Keratinocyte (primary cell): ENCODE measurements around the gene CFAP68. TPM values are rescaled to one million over a fixed set of nuclear protein-coding genes. Genes with fewer than 3 reads are reported as not detected.

Source experiments
- DNase-seq: peaks from one replicate; pipeline ENCODE4 v3.0.0-alpha.2; 2011; ENCODE audit warnings: low read depth, missing footprints, low spot score
- FAIRE-seq: peaks from 2 replicates; lab custom pipeline; 2011; peaks lifted over from hg19 to GRCh38; lab: Jason Lieb, UNC
- H2AFZ ChIP-seq: 2 replicates; pipeline ENCODE4 v1.6.0; 2012; ENCODE audit warnings: low read length, control low read depth, inconsistent platforms; ENCODE audit not compliant: control insufficient read depth
- H3K27ac ChIP-seq: 2 replicates; pipeline ENCODE4 v1.5.1; 2011; ENCODE audit warnings: low read length; ENCODE audit not compliant: control insufficient read depth, insufficient read depth
- H3K27me3 ChIP-seq: 3 replicates; pipeline ENCODE4 v1.6.0; 2011; ENCODE audit warnings: low read length; ENCODE audit not compliant: control insufficient read depth, insufficient read depth; ENCODE audit errors: extremely low read depth
- H3K36me3 ChIP-seq, 2 experiments: 2 replicates in 1 of 2; 3 replicates in 1 of 2; pipeline ENCODE4 v1.5.1; 2011; ENCODE audit warnings: low read length in 2 of 2, mild to moderate bottlenecking in 1 of 2; ENCODE audit not compliant: control insufficient read depth in 2 of 2, insufficient read depth in 2 of 2; ENCODE audit errors: extremely low read depth in 1 of 2
- H3K4me1 ChIP-seq: 3 replicates; pipeline ENCODE4 v1.5.1; 2011; ENCODE audit warnings: low read length; ENCODE audit not compliant: control insufficient read depth, insufficient read depth; ENCODE audit errors: extremely low read depth
- H3K4me2 ChIP-seq: 3 replicates; pipeline ENCODE4 v1.6.0; 2011; ENCODE audit warnings: low read depth, low read length; ENCODE audit not compliant: control insufficient read depth, insufficient read depth; ENCODE audit errors: extremely low read depth
- H3K4me3 ChIP-seq, 3 experiments: fragments of 200-600 bp in 1 of 3; sonication (generic) in 1 of 3; 2 replicates in 2 of 3; 3 replicates in 1 of 3; pipeline ENCODE4 v1.5.1; 2011 to 2016; ENCODE audit warnings: low read length in 3 of 3, mild to moderate bottlenecking in 3 of 3, control low read depth in 2 of 3, inconsistent platforms in 1 of 3, low read depth in 1 of 3, mixed read lengths in 1 of 3, mixed run types in 1 of 3, moderate library complexity in 1 of 3; ENCODE audit not compliant: control insufficient read depth in 2 of 3, insufficient read depth in 2 of 3; ENCODE audit errors: extremely low read depth in 1 of 3
- H3K79me2 ChIP-seq: 2 replicates; pipeline ENCODE4 v1.6.0; 2012; ENCODE audit warnings: low read length; ENCODE audit not compliant: control insufficient read depth, insufficient read depth
- H3K9ac ChIP-seq: 3 replicates; pipeline ENCODE4 v1.6.0; 2011; ENCODE audit warnings: low read length; ENCODE audit not compliant: control insufficient read depth, insufficient read depth; ENCODE audit errors: extremely low read depth
- H3K9me1 ChIP-seq: 3 replicates; pipeline ENCODE4 v1.6.0; 2011; ENCODE audit warnings: low read length; ENCODE audit not compliant: control insufficient read depth, insufficient read depth; ENCODE audit errors: extremely low read depth
- H3K9me3 ChIP-seq: 2 replicates; pipeline ENCODE4 v1.5.1; 2012; ENCODE audit warnings: low read depth, low read length; ENCODE audit not compliant: control insufficient read depth
- H4K20me1 ChIP-seq: 3 replicates; pipeline ENCODE4 v1.6.0; 2011; ENCODE audit warnings: low read length; ENCODE audit not compliant: control insufficient read depth, insufficient read depth; ENCODE audit errors: extremely low read depth
- EZH2 ChIP-seq: IDR thresholded peaks from one replicate; pipeline ENCODE4 v1.6.1; 2012; ENCODE audit warnings: inconsistent platforms, mild to moderate bottlenecking, low read length, moderate library complexity
- dilution Hi-C: fragments of 300-500 bp; cut with MboI; formaldehyde crosslinking; loops from one replicate; pipeline ENCODE4 v1.7.0; 2020; ENCODE audit warnings: low sequenced_read_pairs; ENCODE audit not compliant: extremely low pct_ligation_motif_present
- polyA plus RNA-seq, 5 experiments: library from polyadenylated mRNA; depleted of rRNA in 3 of 5; stranded (reverse) in 3 of 5; stranded (forward) in 1 of 5; unstranded in 1 of 5; fragments of >200 nt; gene quantifications; 1 replicate in 1 of 5; 2 replicates in 3 of 5; 3 replicates in 1 of 5; pipeline versions ENCODE4 v1.2.1 to v1.2.3, GENCODE V29; 2011 to 2012; ENCODE audit warnings: missing spikeins in 2 of 5, low read depth in 1 of 5, low replicate concordance in 1 of 5
- TF ChIP-seq, protein P1 (sequence below), 3 experiments: IDR thresholded peaks in 1 of 3; conservative IDR thresholded peaks in 1 of 3; optimal IDR thresholded peaks in 1 of 3; 2 replicates in 2 of 3; 3 replicates in 1 of 3; pipeline versions ENCODE3 to v1.5.1; 2011; ENCODE audit warnings: low read length in 3 of 3, mild to moderate bottlenecking in 3 of 3, moderate library complexity in 2 of 3, control low read depth in 1 of 3, inconsistent platforms in 1 of 3; ENCODE audit not compliant: insufficient read depth in 2 of 3; ENCODE audit errors: extremely low read depth in 1 of 3

CFAP68 gene
- polyA plus RNA-seq, 1 donor (not counting 4 experiments of a cell fraction or from before 2014, with no cell fraction given), result 63.8 TPM

DNA sequence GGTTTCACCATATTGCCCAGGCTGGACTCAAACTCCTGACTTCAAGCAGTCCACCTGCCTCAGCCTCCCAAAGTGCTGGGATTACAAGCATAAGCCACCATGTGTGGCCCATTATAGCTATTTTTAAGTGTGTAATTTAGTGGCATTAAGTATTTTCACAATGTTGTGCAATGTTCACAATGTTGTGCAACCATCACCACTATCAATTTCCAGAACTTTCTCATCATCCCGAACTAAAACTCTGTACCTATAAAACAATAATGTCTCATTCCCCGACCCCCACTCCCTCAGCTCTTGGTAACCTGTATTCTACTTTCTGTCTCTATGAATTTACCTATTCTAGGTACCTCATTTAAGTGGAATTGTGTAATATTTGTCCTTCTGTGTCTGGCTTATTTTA lies 7.5 kb downstream of the CFAP68 start:
- Histone ChIP-seq H3K27ac (no peak overlapping the region), H3K9me3 (no peaks in the 10 kb centered on the region), H4K20me1 (no peaks in the 10 kb centered on the region), H3K4me3 (no peak overlapping the region), H3K79me2 (no peaks in the 10 kb centered on the region), H3K9ac (no peak overlapping the region), H3K36me3 (no peaks in the 10 kb centered on the region), H3K9me1 (no peaks in the 10 kb centered on the region), H3K27me3 (no peaks in the 10 kb centered on the region), H3K4me2 (no peak overlapping the region), H2AFZ (no peak overlapping the region), H3K4me1 (no peaks in the 10 kb centered on the region)
- FAIRE-seq (no peak), DNase-seq (no peak)
- dilution Hi-C loops, result no loop called here
- no peak for TF ChIP-seq EZH2
- TF ChIP-seq, protein P1, sequence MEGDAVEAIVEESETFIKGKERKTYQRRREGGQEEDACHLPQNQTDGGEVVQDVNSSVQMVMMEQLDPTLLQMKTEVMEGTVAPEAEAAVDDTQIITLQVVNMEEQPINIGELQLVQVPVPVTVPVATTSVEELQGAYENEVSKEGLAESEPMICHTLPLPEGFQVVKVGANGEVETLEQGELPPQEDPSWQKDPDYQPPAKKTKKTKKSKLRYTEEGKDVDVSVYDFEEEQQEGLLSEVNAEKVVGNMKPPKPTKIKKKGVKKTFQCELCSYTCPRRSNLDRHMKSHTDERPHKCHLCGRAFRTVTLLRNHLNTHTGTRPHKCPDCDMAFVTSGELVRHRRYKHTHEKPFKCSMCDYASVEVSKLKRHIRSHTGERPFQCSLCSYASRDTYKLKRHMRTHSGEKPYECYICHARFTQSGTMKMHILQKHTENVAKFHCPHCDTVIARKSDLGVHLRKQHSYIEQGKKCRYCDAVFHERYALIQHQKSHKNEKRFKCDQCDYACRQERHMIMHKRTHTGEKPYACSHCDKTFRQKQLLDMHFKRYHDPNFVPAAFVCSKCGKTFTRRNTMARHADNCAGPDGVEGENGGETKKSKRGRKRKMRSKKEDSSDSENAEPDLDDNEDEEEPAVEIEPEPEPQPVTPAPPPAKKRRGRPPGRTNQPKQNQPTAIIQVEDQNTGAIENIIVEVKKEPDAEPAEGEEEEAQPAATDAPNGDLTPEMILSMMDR (optimal IDR thresholded peaks at IDR 0.05 in 1 of 3, IDR thresholded peaks at IDR 0.05 in 1 of 3, conservative IDR thresholded peaks at IDR 0.05 in 1 of 3; ENCODE audit: extremely low read depth in 1 of 3, insufficient read depth in 2 of 3, low read length in 3 of 3), result no peak

DNA sequence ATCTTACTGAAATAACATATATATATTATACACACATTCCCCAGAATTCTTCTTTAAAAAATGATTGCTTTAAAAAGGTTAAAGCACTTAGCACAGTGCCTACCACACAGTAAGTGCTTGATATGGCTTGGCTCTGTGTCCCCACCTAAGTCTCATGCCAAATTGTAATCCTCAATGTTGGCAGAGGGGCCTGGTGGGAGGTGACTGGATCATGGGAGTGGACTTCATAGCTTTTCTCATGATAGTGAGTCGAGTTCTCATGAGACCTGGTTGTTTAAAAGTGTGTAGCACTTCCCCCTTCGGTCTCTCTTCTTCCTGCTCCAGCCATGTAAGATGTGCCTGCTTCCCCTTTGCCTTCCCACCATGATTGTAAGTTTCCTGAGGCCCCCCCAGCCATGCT lies 26.1 kb downstream of the CFAP68 start:
- Histone ChIP-seq H3K27me3 (no peaks in the 10 kb centered on the region), H3K36me3 (no peaks in the 10 kb centered on the region), H3K9ac (no peak overlapping the region), H3K4me3 (no peak overlapping the region), H2AFZ (no peak overlapping the region), H3K9me1 (no peaks in the 10 kb centered on the region), H4K20me1 (no peaks in the 10 kb centered on the region), H3K79me2 (no peaks in the 10 kb centered on the region), H3K4me2 (no peak overlapping the region), H3K27ac (no peak overlapping the region), H3K4me1 (no peaks in the 10 kb centered on the region), H3K9me3 (no peaks in the 10 kb centered on the region)
- no peak for FAIRE-seq
- TF ChIP-seq EZH2, result no peak
- TF ChIP-seq, protein P1 (optimal IDR thresholded peaks at IDR 0.05 in 1 of 3, IDR thresholded peaks at IDR 0.05 in 1 of 3, conservative IDR thresholded peaks at IDR 0.05 in 1 of 3; ENCODE audit: extremely low read depth in 1 of 3, insufficient read depth in 2 of 3, low read length in 3 of 3), result no peak
- dilution Hi-C loops, result no loop called here
- no peak for DNase-seq
